Activated T-cell treated with anti-CD3 and anti-CD28 coated beads for 1 hour (primary cell): Measurements from ENCODE around the gene STK17A.

Source experiments
- DNase-seq: peaks from one replicate; pipeline ENCODE4 v3.0.0-alpha.2; 2020; ENCODE audit warnings: low read depth

STK17A gene

GRCh38 chr7:43636093-43636492 is 53.2 kb downstream of the STK17A start:
- DNase-seq = no peak

DNA sequence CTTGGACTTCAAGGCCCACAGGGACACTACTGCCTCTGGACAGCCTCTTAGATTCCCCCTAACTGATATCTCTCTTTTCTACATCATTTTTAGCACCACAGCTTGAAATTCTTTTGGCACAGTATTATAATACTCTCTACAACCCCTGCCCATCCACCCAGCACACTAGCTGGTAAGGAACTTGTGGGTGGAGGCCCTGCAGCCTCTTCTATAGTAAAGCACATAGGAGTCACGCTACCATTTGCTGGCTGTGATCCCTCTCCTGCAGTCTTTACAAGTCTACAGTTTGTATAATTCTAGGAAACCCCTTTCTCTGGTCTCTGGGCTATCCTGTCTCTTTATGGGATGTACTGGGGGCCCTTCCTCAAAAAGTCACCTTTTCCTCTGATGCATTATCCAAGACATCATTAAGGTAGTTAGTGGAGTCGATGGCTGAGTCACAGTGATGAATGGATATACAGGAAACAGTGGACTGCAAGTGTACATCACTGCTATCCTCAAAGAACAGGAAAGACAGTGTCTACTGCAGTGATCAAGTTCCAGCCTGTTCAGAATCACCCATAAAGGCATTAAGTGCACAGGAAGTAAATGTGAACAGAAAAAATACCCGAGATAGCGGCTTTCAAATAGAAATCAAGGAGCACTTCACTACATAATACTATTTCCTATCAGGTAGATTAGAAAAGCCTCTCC is 54.4 kb downstream of the STK17A start:
- no peak for DNase-seq

DNA sequence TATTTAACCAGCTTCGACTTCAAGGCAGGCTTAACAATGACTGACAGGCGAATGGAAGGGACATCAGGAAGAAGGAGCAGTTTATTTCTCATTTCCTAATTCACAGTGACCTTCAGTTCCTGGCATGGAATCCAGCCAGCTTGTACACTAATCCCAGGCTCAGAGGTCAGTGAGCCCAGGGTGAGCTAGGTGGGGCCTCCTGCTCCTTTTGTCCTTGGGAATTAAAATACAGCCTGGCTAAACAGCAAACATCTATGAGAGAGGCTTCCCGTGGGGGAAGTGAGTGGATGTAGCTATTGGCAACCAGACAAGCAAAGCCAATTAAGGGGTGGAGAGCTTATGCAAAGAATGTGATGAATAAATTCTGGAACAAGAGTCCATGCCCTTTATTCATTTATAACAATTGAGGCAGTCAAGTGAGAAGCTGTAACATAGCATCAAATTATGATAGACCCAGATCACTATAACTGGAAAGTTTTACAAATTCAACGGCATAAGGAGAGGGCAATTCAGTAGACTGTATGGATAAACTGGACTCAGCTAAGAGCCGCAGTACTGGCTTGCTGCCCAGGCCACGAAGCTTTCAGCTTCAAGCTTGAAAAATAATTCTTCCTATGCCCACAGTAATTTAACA is 57.1 kb downstream of the STK17A start:
- DNase-seq = no peak

DNA sequence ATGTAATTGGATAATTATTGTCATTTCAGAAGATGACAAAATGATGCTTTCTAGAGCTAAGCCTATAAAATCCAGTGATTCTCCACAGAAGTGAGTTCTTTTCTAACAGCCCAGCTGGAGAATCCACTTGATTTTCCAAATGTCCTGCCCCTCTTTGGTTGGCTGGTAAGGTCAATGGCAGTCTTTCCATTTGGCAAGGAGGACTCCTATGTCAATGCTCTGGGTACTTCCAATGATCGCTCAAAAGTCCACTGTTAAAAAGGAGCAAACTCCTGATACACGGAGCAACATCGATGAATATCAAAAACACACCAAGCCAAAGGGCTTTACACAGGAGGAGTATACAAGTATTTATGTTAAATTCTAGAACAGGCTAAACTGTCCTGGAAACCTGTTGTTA is 57.8 kb downstream of the STK17A start:
- no peak for DNase-seq

GRCh38 chr7:43642897-43643630 is 60.2 kb downstream of the STK17A start:
- no peak for DNase-seq

GRCh38 chr7:43643846-43644245 is 60.9 kb downstream of the STK17A start:
- no peak for DNase-seq

GRCh38 chr7:43645699-43646226 is 62.9 kb downstream of the STK17A start:
- no peak for DNase-seq

- DNase-seq = no peak
Observed at GRCh38 chr7:43646603-43647338, 63.9 kb downstream of the STK17A start.

GRCh38 chr7:43647339-43647672 is 64.4 kb downstream of the STK17A start:
- no peak for DNase-seq

- DNase-seq = no peak
Observed at GRCh38 chr7:43647673-43648472, 65.0 kb downstream of the STK17A start.

- DNase-seq = peak; percentile 42
Observed at GRCh38 chr7:43648473-43649406, 65.8 kb downstream of the STK17A start.

GRCh38 chr7:43649755-43650274 is 66.9 kb downstream of the STK17A start:
- DNase-seq = peak; percentile 41

DNA sequence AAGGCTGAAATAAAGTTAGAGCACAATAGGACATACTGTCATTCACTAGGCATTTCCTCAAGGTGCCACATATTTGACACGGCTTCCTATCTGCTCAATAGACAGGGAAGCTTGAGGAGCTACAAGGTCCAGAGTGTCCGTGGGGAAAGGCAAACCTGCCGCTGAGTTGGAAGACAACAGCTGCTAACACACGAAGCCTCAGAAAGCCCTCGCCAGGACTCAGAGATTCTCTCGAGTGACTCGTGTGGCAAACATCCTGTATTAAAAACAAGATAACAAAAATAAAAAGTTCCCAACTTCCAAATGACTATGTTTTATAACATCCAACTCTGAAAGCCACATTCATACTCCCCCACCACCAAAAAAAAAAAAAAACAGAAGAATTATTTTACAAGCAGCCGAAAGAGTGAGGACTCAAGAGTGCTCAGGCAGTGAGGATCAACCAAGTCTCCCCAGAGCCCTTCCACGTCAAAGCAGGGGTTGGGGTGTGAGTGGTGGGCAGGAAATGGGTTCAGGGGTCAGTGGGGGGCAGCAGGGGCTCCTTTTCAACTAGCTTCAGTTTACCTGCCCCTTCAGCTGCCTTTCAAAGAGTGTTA is 67.6 kb downstream of the STK17A start:
- DNase-seq = no peak

GRCh38 chr7:43652364-43652763 is 69.5 kb downstream of the STK17A start:
- no peak for DNase-seq

DNA sequence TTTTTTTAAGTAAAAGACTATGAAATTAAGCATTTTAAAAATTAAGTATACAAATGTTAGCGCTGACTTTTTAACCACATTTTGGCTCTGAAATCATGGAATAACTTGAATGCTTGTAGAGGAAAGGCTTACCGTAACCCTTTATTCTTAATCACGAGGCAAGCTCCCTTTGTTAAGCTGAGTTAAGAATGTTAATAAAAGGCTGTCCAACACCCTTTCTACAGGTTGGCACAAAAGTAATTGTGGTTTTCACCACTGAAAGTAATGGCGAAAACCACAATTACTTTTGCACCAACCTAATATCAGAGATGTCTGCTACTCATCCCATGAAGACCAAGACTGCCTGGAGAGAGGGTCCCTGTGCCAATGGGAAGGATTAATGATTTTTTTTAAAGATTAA is 70.6 kb downstream of the STK17A start:
- DNase-seq = no peak

DNA sequence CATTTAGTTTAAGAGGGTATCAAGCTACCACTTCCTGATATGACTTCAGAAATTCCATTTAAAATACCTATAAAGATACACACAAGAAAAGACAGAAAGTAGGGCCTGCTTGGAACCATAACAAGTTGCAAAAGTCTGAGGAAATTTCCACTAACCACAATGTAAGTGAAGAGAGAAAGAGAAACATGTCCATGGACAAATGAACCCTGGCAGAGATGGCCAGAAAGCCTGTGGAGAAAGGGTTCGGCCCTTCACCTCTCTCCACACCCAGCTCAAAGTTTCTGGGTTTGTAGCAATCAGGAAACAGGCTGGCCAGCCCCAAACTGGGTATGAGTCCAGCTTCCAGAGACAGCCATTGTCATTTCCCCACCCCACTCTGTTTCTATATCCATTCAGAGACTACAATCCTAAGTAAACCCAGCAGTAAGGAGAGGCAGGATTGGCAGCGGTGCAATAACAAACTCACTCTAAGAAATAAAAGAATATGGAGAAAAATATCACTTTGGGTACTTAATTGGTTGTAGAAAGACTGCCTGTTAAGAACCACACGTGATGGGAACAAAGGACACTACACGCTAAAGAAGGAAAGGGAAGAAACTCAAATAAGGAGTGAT is 71.1 kb downstream of the STK17A start:
- DNase-seq = no peak

DNA sequence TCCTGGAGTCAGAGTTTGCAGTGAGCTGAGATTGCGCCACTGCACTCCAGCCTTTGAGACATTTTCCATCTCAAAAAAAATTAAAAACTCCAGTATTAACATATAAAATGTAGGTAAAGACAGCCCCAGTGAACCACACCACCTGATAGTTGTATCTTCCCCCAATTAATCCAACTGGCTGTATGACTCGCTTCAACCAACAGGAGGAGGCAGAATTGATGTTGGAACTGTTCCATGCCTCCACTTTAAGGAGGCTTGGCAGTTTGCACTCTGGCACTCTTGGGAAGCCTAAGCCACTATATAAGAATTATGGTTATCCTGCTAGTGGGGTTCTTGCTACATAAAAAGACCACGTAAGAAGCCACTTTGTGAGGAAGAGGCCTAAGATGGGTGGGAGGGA is 72.7 kb downstream of the STK17A start:
- no peak for DNase-seq

GRCh38 chr7:43656997-43657396 is 74.1 kb downstream of the STK17A start:
- DNase-seq = no peak
